ENCODE results near the gene ZNF541.

GRCh38 chr19:47569331-47569730 is 3.6 kb downstream of the ZNF541 start:
- TF ChIP-seq CTCF (IDR thresholded peaks at IDR 0.05) (no peak), POLR2A (IDR thresholded peaks at IDR 0.05) (no peak)
